Omental fat pad (tissue), 4 donors: Measurements from ENCODE around the gene SPAG17. TPM values are rescaled to one million over a fixed set of nuclear protein-coding genes. Genes with fewer than 3 reads are reported as not detected.

Source experiments
- ATAC-seq: fragments of 150-250 bp; one replicate; pipeline ENCODE4 v1.9.1; 2016; ENCODE audit warnings: mild to moderate bottlenecking, moderate library complexity; ENCODE audit not compliant: low FRiP score
- DNase-seq: peaks from one replicate; pipeline ENCODE4 v3.0.0-alpha.2; 2019; ENCODE audit warnings: low spot score
- total RNA-seq, 4 donors: library from RNA; depleted of rRNA; stranded (reverse); fragments of >200 nt; gene quantifications; one replicate each; pipeline ENCODE4 v1.1.0, GENCODE V29; 2016
- TF ChIP-seq, protein P1 (sequence below), 3 donors: fragments of 450-650 bp; IDR thresholded peaks; one replicate each; pipeline ENCODE4 v1.5.1; 2016 to 2017; ENCODE audit warnings: antibody characterized with exemption in 3 of 3, mild to moderate bottlenecking in 3 of 3, moderate library complexity in 2 of 3

SPAG17 gene
- 1 to 10 TPM in 1 of 4 donors, under 1 TPM in 2, not detected in 1; 0.16 to 1.2 (median 0.24) TPM for total RNA-seq

DNA sequence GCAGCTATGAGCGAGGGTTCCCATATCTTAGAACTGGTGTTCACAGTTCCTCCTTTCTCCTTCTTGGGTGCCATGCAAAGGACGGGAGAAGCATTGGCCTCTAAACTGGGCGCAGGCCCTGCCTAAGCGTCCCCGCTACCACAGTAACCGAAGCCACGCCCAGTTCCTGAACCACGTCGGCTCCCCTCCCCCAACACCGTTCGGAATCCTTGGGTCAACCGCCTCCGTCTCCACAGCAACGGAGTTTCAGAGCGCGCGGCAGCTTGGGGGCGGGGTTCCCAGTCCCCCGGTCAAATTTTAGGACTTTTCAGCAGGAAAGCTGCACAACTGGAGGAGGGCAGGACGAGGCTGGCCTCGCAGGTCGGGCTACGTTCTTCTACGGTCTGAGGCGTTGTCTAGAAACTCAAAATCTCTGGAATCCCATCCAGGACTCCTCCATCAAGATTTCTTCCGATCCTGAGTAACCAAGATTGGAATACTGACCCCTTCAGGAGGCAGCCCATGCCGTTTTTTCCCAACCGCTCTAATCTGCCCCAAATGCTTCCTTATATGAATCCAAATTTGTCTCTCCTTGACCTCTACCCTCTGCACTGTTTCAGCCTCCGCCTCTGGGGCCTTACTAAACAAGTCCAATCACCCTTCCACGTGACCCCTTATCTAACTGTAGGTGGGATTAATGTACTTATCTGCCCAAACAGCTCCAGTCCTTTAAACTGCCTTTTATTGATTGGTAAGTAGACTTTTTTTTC is at the start of gene SPAG17:
Gene SPAG17 (minus strand): TSS at position 145 of the 749 bp plus-strand sequence. CDS start 71 bp downstream, at position 74.
- TF ChIP-seq, protein P1, sequence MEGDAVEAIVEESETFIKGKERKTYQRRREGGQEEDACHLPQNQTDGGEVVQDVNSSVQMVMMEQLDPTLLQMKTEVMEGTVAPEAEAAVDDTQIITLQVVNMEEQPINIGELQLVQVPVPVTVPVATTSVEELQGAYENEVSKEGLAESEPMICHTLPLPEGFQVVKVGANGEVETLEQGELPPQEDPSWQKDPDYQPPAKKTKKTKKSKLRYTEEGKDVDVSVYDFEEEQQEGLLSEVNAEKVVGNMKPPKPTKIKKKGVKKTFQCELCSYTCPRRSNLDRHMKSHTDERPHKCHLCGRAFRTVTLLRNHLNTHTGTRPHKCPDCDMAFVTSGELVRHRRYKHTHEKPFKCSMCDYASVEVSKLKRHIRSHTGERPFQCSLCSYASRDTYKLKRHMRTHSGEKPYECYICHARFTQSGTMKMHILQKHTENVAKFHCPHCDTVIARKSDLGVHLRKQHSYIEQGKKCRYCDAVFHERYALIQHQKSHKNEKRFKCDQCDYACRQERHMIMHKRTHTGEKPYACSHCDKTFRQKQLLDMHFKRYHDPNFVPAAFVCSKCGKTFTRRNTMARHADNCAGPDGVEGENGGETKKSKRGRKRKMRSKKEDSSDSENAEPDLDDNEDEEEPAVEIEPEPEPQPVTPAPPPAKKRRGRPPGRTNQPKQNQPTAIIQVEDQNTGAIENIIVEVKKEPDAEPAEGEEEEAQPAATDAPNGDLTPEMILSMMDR (IDR thresholded peaks at IDR 0.05) = no peak
- ATAC-seq (peak; percentile 73), DNase-seq (no peak)

DNA sequence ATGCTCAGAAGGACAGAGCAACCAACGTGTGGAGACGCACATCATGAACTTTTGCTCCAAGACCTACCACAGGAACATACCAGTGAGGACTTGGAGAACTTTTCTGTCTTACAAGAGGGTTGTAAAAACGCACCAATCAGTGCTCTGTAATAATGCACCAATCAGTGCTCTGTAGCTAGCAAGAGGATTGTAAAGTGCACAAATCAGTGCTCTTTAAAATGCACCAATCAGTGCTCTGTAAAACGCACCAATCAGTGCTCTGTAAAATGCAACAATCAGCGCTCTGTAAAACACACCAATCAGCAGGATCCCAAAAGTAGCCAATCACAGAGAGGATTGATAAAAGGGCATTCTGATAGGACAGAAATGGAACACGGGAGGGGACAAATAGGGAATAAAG is 40.4 kb upstream of the SPAG17 start:
- TF ChIP-seq, protein P1 (IDR thresholded peaks at IDR 0.05) = no peak
- no peak for ATAC-seq
- no peak for DNase-seq

DNA sequence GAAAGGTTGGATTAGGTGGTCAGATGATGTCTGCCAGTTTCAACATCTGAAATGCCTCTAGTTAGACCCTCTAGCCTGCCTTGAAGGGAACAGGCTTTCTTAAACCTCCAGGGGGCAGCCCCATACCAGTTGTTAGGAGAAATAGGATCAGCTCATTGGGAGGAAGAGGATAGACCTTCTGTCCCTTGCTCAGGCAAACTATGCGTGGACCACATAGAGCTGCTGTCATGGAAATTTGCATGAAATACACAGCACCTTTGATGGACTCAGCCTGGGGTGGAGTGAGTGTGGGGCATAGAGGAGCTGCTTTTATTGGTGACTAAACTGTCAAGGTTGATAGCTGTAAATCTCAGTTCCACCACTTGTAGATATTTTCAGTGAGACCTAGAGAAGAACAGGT is 38.4 kb upstream of the SPAG17 start:
- no peak for DNase-seq
- ATAC-seq = no peak
- TF ChIP-seq, protein P1 (IDR thresholded peaks at IDR 0.05) = no peak

DNA sequence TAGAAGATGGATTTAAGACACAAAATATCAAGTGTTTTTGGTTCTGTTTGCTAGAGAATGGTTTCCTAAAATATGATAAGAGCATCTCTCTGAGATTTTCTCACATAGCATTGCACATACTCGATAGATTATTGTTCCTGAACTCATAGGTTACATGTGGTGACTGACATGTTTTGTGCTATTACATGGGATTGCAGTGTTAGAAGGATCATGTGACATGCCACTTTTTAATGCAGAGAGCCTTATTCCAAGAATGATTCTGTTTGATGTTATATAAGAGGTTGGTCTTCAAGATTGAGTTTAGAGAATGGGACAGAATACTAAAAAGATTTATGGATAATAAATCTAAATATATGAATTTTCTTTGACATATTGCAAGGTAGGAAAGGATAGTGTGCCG is 34.4 kb upstream of the SPAG17 start:
- TF ChIP-seq, protein P1 (IDR thresholded peaks at IDR 0.05) = no peak
- ATAC-seq = no peak
- DNase-seq = no peak

DNA sequence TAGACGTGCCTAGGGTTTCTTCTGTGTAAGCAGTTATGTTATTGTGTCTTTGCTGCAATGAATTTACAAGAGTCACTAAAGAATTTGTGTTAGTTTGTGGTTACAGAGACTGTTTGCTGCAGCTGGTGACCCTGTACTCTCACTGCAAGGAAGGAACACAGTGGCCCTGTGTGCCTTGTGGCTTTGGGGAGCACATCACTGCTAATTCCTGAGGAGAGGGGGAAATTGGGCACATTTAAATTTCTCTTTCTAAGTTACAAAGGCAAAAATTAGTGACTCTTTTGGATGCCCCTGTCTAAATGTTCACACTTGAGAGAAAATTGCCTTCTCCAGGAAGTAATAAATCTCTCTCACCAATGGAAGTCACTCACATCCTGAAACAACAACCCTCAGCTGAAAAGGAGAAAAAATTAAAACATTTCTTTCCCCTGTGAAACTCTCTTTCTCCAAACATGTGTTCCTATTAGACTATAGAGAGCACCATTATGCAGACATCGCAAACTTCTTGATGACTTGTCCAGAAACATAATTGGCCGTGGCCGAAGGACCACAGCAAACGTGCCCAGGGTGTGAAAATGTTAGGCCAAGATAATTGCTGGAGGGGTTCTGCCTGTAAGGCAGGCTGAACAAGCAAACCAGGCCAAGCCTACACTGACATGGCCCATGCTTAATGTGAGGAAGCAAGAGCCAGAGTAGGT is 32.3 kb upstream of the SPAG17 start:
- no peak for DNase-seq
- TF ChIP-seq, protein P1 (IDR thresholded peaks at IDR 0.05) = no peak
- no peak for ATAC-seq

DNA sequence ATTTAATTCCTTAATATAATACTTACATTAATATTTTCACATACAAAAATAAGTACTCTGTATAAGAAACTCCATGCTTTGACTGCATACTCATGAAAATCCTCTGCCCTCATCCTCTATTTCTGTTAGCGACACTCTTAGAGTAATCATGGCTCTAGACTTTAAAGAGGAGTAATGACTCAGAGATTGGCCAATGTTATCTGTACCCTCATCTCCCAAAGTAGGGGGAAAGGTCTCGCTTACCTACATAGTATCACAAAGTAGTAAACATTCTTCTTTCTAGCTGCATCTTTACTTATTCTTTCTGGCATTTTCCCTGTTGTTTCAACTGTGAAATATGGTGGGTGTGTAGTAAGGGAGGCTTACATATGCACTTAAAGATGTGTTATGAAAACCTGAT is 29.8 kb upstream of the SPAG17 start:
- no peak for DNase-seq
- TF ChIP-seq, protein P1 (IDR thresholded peaks at IDR 0.05) = no peak
- ATAC-seq = no peak
